ELF-1 (cell line): ENCODE results near the gene CELF2.

Experiments
- DNase-seq: peaks from one replicate; pipeline ENCODE4 v3.0.0-alpha.2; 2016; ENCODE audit warnings: low read depth, low spot score

Gene CELF2

GRCh38 chr10:11058965-11059364 is 41.3 kb downstream of the CELF2 start:
- DNase-seq = no peak

- DNase-seq = no peak
These were observed 46.2 kb downstream of the CELF2 start for GRCh38 chr10:11063856-11064255.

- DNase-seq = no peak
These were observed 47.2 kb downstream of the CELF2 start for GRCh38 chr10:11064832-11065231.

DNA sequence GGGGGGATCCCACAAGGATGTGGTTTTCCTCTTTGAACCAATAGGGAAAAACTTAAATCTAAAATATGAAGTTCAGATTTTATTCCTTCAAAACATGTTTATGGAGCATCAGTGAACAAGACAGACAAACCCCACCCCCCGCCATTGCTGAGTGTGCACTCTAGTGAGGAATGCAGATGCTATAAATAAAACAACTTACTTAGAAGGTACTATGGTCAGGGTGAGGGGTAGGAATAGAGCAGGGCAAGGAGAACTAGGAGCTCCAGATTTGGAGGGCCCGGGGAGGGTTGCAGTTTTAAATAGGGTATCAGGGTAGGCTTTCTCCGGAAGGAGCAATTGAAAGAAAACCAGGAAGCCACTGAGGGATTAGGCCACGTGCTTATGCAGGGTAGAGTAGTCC is 47.9 kb downstream of the CELF2 start:
- DNase-seq = no peak

DNA sequence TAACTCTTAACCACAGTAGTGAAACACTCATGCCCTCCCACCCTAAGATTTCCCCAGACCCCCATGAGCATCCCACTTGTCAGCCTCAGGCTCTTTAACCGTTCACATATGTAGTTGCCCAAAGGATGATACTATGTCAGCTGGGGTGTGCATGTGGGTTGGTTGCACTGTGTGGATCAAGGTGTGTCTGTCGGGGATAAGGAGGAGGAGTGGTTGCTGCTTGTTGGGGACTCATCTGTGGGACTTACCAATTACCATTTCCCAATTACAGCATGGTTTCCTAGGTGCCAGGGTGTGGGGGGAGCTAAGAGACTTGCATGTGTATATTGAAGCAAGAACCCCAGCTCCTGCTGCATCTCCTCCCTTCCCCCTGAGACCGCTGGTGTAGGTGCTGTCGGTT is 48.8 kb downstream of the CELF2 start:
- no peak for DNase-seq

- DNase-seq = no peak
These were observed 51.4 kb downstream of the CELF2 start for GRCh38 chr10:11068861-11069633.

- DNase-seq = no peak
These were observed 55.7 kb downstream of the CELF2 start for GRCh38 chr10:11073410-11073809.

GRCh38 chr10:11074536-11075267 is 57.0 kb downstream of the CELF2 start:
- no peak for DNase-seq

- no peak for DNase-seq
These were observed 58.5 kb downstream of the CELF2 start for GRCh38 chr10:11076221-11076620.

DNA sequence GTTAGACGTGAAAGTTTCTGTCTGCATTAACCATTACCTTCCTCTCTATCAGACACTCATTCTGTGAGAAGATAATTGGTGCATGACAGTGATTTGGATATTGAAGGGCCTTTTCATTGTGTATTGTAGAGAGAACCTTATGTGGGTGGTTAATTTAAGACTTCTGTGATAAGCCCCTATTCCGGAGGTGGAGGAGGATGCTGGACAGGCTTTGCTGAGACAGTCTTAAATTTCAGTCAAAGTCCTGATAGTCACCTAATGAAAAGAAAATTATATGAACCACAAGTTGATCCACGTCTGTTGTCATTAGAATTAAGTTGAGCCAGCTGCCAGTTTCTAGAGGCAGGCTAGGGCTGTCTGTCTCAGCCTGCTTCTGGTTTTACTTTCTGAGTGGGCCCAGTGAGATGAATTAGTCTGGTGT is 62.9 kb downstream of the CELF2 start:
- DNase-seq = no peak

GRCh38 chr10:11081408-11081807 is 63.7 kb downstream of the CELF2 start:
- DNase-seq = no peak

DNA sequence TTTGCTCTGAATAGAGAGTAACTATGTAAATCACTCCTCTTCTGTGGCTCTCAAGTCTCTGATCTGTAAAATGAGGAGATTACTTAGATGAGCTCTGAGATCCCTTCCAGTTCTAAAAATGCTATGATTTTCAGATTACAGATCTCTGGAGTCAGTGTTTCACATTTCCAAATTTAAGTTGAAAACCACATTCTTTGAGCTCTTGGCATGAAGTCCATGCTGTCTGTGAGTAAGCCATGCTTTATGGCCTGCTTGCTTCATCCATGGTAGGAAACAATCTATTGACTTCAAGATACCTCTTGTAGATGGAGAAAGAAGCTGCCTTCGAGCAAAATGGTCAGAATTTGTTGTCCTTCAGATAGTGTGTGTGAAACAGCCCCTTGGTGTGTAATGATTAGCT is 64.9 kb downstream of the CELF2 start:
- DNase-seq = no peak

GRCh38 chr10:11083051-11083450 is 65.4 kb downstream of the CELF2 start:
- no peak for DNase-seq

GRCh38 chr10:11085545-11085944 is 67.9 kb downstream of the CELF2 start:
- DNase-seq = no peak

- DNase-seq = no peak
These were observed 68.6 kb downstream of the CELF2 start for GRCh38 chr10:11086177-11086840.

- no peak for DNase-seq
These were observed 69.7 kb downstream of the CELF2 start for GRCh38 chr10:11087372-11087771.

DNA sequence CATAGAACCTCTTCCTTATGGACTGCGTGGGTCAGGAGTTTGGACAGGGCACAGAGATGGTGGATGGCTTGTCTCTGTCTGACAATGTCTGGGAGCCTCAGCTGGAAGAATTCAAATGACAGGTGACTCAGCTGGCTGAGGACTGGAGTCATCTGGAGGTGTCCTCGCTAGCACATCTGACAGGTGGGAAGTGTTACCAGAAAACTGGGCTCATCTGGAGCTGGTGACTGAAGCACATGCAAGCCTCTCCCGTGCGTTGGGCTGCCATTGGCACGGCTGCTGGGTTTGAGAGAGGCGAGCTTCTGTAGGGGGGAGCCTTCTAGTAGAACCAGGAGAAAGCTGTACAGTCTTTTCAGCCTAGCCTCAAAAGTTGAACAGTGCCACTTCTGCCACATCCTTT is 71.0 kb downstream of the CELF2 start:
- no peak for DNase-seq

DNA sequence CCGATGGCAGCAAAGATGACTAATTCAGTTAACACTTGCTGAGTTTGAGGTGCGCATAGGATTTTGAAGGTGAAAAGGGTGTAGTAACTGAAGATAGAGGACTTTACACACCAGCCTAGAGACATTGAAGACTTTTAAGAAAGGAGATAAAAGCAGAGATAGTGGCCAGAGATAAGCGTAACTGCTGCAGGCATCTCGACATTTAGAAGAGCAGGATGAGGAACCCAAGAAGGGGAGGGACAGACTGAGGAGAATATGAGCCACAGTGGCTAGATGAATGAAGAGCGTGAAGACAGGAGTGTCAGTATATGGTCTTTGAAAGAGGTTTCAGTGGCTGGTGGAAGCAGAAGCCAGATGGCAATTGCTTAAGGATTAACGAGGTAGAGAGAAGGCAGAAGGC is 71.6 kb downstream of the CELF2 start:
- DNase-seq = no peak

GRCh38 chr10:11091517-11092102 is 73.9 kb downstream of the CELF2 start:
- no peak for DNase-seq

- DNase-seq = no peak
These were observed 76.4 kb downstream of the CELF2 start for GRCh38 chr10:11093771-11094736.

DNA sequence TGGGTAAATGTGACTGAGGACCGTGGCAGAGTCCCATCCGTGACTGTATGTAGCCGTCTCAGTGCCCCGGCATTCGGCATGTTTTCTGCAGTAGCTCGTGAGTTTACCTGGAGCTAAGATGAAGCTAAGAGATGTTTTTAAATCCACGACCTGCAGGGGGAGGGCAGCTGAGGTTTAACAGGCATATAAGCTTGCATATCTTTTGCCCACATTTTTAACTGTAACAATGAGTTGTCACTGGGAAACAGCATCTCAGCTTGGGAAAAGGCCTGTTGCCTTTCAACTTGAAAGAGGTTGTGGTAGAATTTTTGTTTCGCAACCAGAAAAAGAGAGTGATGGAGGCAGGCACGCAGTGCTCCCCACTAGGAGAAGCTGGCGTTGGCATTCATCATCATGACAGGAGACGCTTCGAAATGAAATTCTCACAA is 77.7 kb downstream of the CELF2 start:
- DNase-seq = no peak
